Skin epidermis (tissue), 12 donors: ENCODE results near the gene ATP11A.

Experiments used
- H3K27ac ChIP-seq, 21 experiments: fragments of 200-600 bp; sonication (generic) in 11 of 21; one replicate each; pipeline ENCODE4 v1.5.0; 2020; ENCODE audit warnings: mild to moderate bottlenecking in 3 of 21, inconsistent platforms in 2 of 21, moderate library complexity in 2 of 21
- H3K4me3 ChIP-seq, 7 experiments: fragments of 200-600 bp; sonication (generic) in 2 of 7; one replicate each; pipeline ENCODE4 v1.5.0; 2020; ENCODE audit warnings: inconsistent platforms in 2 of 7, mild to moderate bottlenecking in 2 of 7, moderate library complexity in 1 of 7

ATP11A gene

GRCh38 chr13:112824429-112824828 is 134.6 kb downstream of the ATP11A start:
- Histone ChIP-seq H3K4me3 (no peak overlapping the region), H3K27ac (no peak overlapping the region)

- Histone ChIP-seq H3K4me3 (no peak overlapping the region), H3K27ac (no peak overlapping the region)
Observed at GRCh38 chr13:112825071-112825470, 135.2 kb downstream of the ATP11A start.

- Histone ChIP-seq H3K4me3 (no peak overlapping the region), H3K27ac (no peak overlapping the region)
Observed at GRCh38 chr13:112825875-112826274, 136.0 kb downstream of the ATP11A start.

DNA sequence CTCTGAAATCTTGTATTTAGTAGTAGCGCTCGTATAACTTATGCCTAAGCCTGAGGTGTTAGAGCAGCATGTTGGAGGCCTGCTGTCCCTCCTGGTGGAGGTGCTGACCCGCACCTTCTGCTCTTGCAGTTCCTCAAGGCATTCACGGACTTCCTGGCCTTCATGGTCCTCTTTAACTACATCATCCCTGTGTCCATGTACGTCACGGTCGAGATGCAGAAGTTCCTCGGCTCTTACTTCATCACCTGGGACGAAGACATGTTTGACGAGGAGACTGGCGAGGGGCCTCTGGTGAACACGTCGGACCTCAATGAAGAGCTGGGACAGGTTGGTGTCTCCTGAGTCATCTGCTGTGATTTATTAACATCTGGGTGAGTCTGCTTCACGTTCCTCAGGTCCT is 136.7 kb downstream of the ATP11A start:
- H3K4me3 ChIP-seq: no peak overlapping the region
- no peak overlapping the region for H3K27ac ChIP-seq

- Histone ChIP-seq H3K4me3 (no peak overlapping the region), H3K27ac (no peak overlapping the region)
Observed at GRCh38 chr13:112828082-112828699, 138.4 kb downstream of the ATP11A start.

- H3K27ac ChIP-seq: no peak overlapping the region
Observed at GRCh38 chr13:112828756-112829155, 138.9 kb downstream of the ATP11A start.

GRCh38 chr13:112831196-112831595 is 141.4 kb downstream of the ATP11A start:
- H3K27ac ChIP-seq: no peak overlapping the region
- H3K4me3 ChIP-seq: no peak overlapping the region

More at GRCh38 chr13:112828756-112829155, 138.9 kb downstream of the ATP11A start:
- no peak overlapping the region for H3K4me3 ChIP-seq

DNA sequence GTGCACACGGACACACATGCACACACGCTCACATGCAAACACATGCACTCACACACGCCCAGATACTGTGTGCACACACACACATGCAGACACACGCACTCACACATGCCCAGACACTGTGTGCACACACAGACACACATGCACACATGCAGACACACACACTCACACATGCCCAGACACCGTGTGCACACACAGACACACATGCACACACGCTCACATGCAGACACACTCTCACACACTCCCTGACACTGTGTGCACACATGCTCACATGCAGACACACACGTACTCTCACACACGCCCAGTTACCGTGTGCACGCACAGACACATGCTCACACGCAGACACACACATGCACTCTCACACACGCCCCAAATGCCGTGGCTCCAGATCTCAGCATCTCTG is 142.0 kb downstream of the ATP11A start:
- Histone ChIP-seq H3K4me3 (no peak overlapping the region), H3K27ac (no peak overlapping the region)

DNA sequence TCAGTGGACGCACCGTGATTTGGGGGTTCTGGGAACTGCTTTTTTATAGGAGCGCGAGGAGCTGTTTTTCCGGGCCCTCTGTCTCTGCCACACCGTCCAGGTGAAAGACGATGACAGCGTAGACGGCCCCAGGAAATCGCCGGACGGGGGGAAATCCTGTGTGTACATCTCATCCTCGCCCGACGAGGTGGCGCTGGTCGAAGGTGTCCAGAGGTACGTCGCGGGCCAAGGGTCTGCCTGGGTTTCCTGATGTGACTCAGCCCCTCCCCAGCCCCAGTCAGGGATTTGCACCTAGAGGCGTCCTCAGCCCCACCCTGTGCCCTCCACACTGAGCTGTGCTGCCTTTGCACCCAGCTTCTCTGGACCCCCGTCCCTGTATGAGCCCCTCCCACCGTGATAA is 143.0 kb downstream of the ATP11A start:
- Histone ChIP-seq H3K27ac (no peak overlapping the region), H3K4me3 (no peak overlapping the region)

DNA sequence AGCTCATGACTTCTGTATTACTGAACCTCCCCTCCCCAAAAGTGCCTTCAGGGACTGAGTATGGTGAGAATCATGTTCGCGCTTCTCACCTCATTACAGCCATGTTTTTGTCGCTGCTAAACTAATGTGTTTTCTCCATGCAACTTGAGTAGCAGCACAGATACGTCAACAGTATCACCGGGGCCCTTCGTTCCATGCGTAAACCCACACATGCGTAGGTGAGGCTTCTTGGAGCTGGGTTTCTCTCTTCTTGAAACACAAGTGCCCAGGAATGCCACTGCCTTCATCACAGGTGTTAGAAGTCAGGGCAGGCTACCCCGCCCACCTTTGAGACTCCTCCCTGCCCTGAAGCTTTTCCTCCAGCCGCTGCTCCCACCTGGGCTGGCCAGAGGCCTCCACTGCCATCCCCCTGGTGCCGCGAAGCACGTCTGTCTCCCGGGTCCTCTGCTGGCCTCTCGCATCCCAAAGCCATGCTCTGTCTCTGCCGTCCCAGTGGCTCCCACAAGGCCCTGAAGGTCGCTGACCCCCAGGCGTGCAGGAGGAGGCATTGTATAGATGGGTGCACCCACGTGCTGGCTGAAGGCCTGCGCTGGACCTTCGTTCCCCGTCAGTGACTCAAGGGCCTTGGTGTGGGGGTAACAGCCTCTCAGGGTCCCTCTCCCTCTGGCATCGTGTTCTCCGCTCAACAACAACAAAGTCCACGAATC is 143.9 kb downstream of the ATP11A start:
- H3K4me3 ChIP-seq: no peak overlapping the region
- no peak overlapping the region for H3K27ac ChIP-seq

DNA sequence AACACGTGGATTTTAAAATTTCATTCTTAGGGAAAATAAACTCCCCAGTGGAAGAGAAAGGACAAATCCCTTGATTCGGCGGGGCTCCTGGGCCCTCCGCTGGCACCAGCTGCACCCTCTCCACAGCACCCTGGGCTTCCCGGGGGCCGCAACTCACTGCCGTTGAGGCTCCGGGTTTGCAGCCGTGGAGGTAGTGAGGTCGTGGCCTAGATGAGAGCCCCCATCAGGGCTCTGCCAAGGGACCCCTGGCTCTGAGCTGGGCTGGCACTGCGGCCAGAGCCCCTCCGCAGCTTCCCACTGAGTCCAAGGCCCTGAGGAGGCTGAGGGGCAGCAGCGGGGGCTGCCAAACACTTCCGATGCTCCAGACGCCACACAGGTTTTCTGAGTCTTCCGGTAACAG is 145.5 kb downstream of the ATP11A start:
- Histone ChIP-seq H3K27ac (no peak overlapping the region), H3K4me3 (no peak overlapping the region)

DNA sequence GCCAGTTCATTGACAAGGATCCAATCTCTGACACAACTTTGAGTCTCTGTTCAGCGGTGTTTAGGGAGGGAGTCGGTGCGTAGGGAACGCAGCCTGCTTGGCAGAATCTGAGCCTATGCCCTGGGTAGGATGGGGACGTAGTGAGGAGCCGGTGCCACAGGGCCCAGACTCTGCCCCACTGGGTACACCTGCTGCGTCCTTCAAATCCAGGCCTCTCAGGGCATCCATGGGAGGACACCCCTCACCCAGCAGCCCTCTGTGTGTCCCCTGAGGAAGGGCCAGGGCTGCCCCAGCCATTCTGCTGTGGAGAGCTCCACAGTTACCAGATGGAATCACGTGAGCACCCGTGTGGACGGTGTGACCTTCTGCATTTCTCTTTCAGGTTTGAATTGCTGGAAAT is 146.0 kb downstream of the ATP11A start:
- Histone ChIP-seq H3K4me3 (no peak overlapping the region), H3K27ac (no peak overlapping the region)

GRCh38 chr13:112836940-112837339 is 147.1 kb downstream of the ATP11A start:
- peak overlapping the region in 1 of 21 experiments; percentile 6 for H3K27ac ChIP-seq
- H3K4me3 ChIP-seq: no peak overlapping the region

GRCh38 chr13:112837371-112838037 is 147.7 kb downstream of the ATP11A start:
- no peak overlapping the region for H3K4me3 ChIP-seq
- peak overlapping the region in 1 of 21 experiments; percentile 17 for H3K27ac ChIP-seq

DNA sequence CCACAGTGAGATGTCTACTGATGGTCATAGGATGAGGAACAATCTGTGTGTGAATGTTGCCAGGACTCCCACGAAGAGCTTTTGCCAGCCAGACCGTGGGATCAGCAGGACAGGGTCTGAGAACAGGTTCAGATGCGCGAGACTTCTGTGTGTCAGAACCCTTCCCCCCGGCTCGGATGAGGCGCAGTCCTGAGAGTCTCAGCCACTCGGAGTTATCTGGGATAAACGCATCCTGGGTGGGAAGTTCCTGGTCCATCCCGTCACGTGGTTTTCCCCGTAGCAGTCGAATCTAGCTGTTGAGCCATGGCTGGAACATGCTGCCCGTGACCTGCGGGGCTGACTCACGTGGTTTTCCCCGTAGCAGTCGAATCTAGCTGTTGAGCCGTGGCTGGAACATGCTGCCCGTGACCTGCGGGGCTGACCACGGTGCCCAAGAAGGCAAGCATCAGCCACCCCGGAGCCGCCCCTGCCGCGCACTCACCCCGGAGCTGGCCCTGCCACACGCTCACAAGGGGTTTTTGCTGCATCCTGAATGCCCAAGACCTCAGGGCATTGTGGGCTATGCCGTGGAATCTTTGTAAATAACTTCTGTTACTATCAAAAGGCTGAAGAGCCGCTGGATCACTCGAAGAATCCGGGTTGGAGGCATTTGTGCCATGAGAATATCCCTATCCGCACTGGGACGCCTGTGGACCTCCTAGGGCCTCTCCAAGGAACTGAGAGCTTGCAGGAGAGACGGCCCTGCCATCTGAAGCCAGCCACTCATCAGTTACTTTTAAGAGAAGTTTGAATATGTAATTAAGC is 148.4 kb downstream of the ATP11A start:
- Histone ChIP-seq H3K4me3 (no peak overlapping the region), H3K27ac (peak overlapping the region in 1 of 21 experiments; percentile 27)

DNA sequence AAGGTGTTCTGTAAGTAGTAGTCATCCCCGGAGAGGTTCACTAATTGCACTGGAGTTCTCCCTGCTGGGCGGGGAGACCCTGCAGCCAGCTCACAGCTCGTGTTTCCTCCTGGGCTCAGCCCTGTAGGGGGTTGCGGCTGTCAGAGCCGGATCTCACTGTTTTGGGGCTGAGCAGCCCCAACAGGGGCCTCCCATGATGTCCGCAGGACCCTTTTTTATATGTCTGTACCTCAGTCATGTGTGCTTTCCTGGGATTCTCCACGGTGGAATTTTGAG is 148.9 kb downstream of the ATP11A start:
- Histone ChIP-seq H3K27ac (peak overlapping the region in 1 of 21 experiments; percentile 27), H3K4me3 (no peak overlapping the region)

DNA sequence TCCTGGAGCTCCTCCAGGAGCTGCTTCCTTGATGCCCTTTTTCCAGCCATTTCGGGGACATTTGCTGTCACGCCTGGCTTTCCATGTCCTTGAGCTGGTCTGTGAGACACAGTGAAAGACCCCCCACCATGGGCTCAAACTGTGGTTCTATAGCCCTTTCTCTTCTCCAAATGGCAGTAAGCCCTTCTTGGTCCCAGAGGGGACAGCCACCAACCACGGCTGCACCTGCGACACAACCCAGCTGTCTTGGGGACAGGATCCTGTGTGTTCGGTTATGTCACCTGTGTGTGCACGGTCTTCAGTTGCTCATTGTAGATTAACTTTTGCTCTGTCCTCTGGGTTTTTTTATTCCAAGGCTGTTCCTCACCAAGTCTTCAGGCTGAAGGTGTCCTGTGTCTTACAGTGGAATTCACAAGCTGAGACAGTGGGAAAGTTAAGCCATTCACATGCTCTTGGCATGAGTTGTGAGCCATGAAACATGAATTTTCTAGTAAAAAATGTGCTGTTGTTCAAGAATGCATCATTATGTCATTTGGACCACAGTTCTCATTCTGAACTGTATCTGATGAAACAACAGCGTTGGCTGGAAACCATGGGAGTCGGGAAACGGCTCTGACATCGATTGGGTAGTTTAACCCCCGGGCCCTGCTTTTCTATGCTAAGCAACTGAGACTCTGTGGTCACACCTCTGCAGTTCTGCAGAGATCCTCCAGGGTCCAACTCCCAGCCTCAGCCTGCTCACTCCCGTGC is 149.7 kb downstream of the ATP11A start:
- Histone ChIP-seq H3K4me3 (no peak overlapping the region), H3K27ac (no peak overlapping the region)

GRCh38 chr13:112840472-112841302 is 150.8 kb downstream of the ATP11A start:
- Histone ChIP-seq H3K4me3 (no peak overlapping the region), H3K27ac (no peak overlapping the region)
